HG02588 (cell line): ENCODE measurements around the gene CACNG1.

ENCODE experiments used
- ATAC-seq: cut with Tn5 transposase; IDR thresholded peaks from one replicate; pipeline ENCODE4 v1.9.1; 2021; ENCODE audit warnings: mild to moderate bottlenecking, moderate library complexity; ENCODE audit not compliant: unreplicated experiment

Gene CACNG1, protein sequence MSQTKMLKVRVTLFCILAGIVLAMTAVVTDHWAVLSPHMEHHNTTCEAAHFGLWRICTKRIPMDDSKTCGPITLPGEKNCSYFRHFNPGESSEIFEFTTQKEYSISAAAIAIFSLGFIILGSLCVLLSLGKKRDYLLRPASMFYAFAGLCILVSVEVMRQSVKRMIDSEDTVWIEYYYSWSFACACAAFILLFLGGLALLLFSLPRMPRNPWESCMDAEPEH

GRCh38 chr17:67044016-67044772, at the start of gene CACNG1:
TSS of gene CACNG1 (plus strand) at chr17:67044554. CDS start at chr17:67044661, 107 bp downstream.
- ATAC-seq, result no peak

GRCh38 chr17:66994930-66995535, 49.3 kb upstream of the CACNG1 start:
- no peak for ATAC-seq

GRCh38 chr17:66995944-66996343, 48.4 kb upstream of the CACNG1 start:
- ATAC-seq, result no peak

GRCh38 chr17:66996926-66997325, 47.4 kb upstream of the CACNG1 start:
- ATAC-seq, result no peak

DNA sequence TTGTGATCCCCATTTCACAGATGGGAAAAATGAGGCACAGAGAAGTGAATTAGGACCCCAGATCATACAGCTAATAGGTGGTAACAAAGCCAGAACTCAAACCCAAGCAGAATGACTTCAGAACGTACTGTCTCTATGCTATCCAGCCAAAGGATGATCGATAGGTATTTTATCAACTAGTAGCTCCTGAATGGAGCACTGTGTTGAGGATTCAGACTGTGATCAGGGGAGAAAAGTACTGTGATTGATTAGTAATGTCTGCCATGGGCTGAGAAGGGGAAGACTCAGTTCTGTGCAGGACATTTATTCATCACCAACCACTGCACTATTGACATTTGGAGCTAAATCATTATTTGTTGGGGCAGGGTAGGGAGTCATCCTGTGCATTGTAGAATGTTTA, 41.1 kb upstream of the CACNG1 start:
- ATAC-seq, result no peak

GRCh38 chr17:67004181-67004580, 40.2 kb upstream of the CACNG1 start:
- ATAC-seq, result no peak

DNA sequence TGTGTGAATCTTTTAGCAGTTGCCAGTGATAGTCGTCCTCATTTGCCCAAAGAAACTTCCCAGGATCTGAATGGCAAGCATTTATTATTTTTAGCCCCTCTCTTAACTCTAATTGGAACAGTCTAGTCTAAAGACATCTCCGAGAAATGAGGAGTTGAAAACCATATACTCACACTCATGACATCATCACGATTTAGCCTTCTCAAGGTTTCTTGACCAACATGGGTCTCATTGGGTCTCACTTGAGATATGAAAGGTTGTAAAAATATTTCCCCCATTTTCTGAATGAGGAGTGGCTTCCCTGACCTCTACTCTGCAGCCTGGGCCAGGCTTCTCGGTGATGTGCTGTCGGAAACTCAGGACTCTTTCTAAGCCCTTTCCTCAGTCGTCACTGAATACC, 37.1 kb upstream of the CACNG1 start:
- ATAC-seq, result no peak

DNA sequence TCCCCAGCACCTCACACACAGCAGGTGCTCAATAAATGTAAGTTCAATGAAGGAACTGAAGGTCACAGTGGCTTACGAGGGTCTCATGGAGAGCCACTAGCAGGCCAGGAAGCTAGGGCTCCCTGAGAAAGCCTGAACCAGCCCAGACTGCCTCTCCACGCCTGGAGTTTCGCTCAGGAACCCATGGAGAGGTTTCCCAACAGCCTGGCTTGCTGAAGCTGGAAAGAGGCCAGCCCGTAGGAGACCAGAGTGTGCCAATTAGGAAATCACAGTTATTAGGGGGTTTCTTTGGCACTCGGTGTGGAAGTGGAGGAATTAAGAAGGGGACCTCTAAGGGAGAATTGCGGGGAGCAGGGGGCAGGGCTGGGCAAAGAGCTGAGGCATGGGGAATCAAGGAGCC, 36.3 kb upstream of the CACNG1 start:
- no peak for ATAC-seq

DNA sequence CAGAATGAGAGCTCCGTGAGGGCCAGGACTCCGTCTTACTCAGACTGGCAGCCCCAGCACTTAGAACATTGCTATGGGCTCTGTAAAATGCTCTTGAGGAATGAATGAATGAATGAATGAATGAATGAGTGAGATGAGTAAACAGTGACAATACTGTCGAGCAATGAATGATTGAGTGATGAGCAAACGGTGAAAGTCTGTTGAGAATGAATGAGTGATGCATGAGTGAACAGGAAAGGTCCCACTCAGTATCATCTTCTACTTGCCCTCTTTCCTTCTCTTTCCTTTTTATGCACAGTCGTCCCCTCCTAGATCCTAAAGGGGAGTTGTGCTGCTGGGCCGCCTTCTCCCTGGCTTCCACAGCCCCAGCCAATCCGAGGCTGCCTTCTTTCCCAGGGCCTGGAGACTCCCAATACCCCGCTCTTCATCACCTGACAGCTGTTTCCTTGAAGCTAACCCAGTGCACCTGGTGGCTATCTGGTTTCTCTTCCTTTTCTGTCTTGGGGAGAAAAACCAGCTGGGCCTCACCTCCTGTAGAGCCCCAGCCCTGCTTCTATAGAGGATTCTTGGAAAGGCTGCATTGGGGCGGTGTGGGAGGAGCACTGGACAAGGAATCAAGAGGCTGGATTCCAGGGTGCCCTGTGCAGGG, 32.7 kb upstream of the CACNG1 start:
- ATAC-seq, result no peak

DNA sequence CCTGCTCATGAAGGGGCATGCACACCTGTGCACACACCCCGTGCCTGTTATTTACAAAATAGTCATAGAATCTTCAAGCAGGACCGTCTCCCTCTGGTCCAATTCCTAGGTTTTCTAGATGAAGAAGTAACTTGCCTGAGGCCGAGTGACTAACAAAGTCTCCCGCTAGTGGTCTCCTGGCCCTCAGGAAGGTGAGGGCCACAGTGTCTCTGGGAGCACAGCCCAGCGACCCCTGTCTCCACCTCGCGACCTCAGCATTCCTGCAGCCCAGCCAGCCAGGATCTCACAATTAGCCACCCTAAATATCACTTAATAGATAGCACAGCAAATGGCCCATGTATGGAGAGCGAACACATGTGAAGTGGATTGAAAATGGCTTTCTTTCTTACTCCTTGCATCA, 30.5 kb upstream of the CACNG1 start:
- ATAC-seq, result no peak

GRCh38 chr17:67015001-67015400, 29.4 kb upstream of the CACNG1 start:
- ATAC-seq, result no peak

DNA sequence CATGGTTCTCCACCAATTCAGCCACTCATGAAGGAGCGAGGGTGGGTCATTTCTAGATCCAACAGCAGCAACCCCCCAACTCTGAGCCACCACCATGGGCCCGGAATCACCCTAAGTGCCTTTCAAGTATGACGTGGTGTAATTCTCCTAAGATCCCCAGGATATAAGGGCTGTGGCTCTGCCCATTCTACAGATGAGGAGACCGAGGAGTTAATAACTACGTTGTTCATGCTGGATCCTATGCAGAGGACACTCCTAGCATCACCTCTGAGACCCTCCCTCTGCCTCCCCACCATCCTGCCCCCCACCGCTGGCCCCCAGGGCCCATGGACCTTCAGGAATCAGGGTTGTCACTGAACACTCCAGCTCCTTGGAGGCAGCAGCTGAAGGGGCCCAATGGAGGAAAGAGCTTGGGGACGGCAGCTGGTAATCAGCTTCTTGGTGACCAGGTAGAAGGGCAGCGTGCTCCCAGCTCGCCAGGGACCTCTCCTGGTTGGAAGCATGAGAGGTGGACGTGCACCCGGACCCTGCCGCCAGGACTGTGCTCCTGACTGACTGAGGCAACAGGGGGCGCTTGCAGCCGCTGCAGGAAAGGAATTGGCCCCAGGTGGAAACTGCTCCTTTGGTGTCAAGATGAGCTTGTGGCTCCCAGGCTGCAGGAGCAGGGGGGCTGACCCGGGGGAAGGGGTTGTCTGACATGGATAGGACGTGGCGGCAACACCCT, 28.2 kb upstream of the CACNG1 start:
- ATAC-seq, result no peak

DNA sequence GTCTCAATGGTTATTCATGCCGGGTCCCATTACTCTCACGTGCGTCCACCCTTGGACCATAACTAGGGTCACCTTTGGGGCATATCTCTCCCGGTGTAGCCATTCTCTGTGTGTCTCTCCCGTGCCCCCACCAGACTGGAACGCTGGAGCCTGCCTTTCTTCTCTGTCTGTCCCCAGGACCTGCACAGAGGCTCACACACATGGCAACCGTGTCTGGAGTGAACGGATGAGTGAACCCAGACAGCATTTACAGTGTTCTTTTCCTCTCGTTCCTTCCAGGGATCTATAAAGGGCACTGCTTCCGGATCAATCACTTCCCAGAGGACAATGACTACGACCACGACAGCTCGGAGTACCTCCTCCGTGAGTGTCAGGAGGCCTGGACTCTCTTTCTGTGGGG, 26.4 kb upstream of the CACNG1 start:
- no peak for ATAC-seq

DNA sequence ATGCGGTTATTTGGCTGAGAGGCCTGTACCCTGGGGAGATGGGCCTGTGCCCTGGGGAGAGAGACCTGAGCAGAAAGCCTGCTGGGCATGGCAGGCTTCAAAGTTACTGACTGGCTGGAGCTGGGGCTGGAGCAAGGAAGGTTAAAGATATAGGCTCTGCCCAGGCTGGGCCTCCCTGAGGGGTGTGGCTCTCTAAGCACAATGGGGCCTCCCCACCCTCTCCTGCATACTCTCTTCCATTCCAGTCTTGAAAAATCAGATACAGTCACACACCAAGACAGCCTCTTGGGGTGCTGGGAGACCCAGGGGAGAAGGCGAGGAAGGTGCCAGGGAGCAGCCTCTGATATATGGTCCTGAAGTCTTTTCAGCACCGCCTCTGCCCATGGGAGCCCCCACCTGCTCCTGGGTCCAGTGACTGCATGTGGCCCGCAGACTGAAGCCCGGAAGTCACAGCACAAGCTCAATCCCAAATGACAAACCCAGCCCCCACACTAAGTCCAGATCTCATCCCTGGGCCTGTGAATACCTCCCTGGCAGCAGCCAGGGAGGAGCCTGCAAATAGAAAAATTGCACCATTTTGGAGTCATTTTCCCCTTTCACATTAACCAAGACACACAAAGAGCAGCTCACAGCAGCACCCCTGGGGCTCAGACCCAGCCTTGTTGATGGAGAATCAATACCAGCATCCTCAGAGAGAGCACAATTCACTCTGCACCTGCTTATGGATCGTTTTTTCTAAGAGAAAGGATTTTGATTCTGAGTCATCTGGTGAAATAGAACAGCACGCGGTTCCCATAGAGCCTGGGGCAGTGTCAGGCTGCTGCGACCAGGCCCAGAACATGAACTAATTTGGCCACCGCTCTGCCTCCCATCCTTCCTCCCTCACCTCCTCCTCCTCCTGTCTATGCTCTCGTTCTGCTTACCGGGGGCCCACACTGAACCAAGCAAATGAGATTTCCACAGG, 25.6 kb upstream of the CACNG1 start:
- no peak for ATAC-seq

GRCh38 chr17:67019809-67020208, 24.5 kb upstream of the CACNG1 start:
- no peak for ATAC-seq

DNA sequence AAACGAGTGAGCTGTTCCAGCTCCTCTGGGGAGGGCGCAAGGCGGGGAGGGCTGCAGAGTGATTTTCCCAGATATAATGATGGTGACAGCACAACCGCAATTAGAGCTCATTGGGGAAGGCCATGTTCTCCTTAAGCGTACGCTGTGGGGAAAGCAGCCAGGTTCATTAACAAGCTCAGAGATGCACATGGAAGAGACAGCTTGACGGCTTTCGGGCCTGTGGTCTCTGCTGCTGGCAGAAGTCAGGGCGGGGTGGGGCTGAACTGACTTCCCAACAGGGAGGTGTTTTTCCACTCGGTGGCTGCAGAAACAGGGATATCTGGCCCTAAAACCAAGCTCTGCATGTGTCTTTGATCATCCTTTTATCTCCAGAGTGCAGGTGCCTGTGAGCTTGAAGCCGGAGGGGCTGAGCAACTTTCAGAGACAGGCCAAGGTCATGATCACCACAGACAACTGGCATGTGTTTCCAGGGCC, 24.0 kb upstream of the CACNG1 start:
- ATAC-seq, result no peak

DNA sequence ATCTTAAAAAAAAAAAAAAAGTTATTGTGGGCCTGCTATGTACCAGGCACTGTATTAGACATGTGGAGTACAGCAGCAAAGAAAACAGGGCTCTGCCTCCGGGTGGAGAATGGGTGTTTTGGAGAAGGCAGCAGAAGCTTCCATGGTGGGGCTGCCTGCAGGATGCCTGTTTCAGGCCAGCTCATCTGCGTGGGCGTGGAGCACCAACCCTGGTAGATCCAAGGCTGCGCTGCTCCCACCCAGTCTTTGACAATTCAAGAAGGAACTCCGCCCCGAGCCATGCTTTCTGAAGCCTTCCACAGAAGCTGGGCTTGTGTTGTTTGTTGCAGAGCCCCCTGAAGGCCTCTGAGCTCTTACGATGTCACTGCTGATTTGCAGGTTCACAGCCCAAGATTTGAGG, 23.2 kb upstream of the CACNG1 start:
- ATAC-seq, result no peak

- ATAC-seq, result no peak
Measured at GRCh38 chr17:67021743-67022450, 22.5 kb upstream of the CACNG1 start.

DNA sequence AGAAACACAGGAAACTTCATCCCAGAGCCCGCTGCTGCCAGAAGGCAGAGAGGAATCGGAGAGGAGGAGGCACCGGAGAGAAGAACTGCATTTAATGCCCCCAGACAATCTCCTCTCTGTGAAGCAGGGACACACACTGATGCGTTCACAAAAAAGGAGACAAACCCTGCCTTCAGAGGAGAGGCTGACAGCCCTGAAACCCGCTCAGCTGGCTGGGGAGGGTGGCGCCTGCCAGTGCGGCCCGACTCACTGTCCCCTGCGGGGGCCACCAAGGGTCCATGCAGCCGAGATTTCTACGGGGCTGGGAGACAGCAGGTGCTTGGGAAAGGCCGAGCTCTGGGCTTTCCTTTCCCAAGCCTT, 21.9 kb upstream of the CACNG1 start:
- no peak for ATAC-seq
